ENCODE data around the gene OSER1.

Gene OSER1

DNA sequence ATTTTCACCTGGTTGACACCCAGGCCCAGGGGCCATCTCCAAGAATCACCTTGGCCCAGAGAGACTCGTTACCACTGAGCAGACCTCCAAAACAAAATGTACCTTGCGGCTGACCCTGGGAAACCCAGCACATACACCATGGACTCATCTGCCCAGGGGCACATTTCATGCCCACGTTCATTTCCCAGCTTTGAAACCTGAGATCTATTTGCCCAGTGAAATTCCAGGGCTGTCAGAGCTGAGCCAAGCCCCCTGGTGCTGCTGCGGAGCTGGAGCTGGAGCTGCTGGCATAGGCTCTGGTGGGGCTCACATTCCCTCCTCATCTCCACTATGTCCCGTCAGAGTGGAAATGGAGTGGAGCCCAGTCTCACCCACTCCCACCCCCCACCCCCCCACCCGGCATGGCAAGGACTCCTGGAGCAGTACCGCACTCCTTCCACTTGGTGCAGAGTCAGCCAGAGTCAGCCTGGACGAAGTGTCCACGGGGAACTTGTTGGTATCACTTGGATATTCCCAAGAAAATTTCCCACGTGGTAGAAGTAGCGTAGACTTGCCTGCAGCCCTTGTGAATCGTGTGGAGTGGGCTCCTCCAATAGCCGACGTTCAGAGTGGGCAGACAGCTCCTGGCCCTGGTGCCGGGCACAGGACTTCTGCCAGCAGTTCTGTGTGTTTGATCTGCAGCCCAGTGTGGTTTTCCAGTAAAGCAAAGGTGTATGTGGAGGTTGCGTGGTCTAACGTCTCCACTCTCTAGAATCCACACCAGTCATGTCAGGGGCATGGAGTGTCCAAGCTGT lies 18.1 kb upstream of the OSER1 start:
- no peak overlapping the region for H3K4me3 ChIP-seq (ENCODE audit: low read depth, low read length)

DNA sequence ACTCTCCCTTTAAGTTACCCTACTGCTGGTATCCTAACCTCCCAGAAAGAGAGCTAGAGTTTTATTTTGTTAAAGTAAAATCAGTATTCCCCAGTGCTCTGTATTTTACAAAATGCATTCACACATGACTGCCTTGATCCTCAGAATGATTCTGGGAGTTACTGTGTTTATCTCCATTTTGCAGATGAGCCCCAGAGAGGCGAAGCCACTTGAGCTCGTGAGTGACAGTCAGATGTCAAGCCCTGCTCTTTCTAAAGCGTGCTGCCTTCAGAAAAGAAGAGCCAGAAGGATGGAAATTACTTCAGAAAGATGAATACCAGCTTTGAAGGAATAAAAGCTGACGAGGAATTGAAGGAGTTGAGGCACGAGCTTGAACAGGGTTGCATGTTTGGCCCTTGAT lies 14.1 kb upstream of the OSER1 start:
- no peak overlapping the region for H3K4me3 ChIP-seq (ENCODE audit: low read depth, low read length)

DNA sequence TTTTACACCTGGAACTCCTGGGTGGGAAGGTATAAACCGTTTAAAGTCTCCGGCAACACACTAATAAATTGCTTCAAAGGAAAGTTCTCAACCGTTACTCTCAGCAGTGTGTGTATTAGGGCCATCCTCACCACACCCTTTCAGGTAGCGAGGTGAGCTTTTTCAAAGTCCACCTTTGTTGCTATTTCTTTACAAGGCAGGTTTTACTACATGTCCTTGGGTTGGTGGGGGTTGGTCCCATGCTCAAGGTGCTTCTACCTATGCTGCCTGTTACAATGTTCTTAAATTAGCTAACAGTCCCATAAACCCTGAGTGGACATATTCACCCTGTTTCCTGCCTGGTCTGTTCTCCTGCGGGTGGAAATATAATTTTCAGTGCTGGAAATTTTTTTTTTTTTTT lies 13.2 kb upstream of the OSER1 start:
- no peak overlapping the region for H3K4me3 ChIP-seq (ENCODE audit: low read depth, low read length)

GRCh38 chr20:44222633-44223368 lies 12.2 kb upstream of the OSER1 start:
- no peak overlapping the region for H3K4me3 ChIP-seq (ENCODE audit: low read depth, low read length)

- H3K4me3 ChIP-seq (ENCODE audit: low read depth, low read length), result no peak overlapping the region
These were observed 11.5 kb upstream of the OSER1 start for GRCh38 chr20:44222027-44222426.

DNA sequence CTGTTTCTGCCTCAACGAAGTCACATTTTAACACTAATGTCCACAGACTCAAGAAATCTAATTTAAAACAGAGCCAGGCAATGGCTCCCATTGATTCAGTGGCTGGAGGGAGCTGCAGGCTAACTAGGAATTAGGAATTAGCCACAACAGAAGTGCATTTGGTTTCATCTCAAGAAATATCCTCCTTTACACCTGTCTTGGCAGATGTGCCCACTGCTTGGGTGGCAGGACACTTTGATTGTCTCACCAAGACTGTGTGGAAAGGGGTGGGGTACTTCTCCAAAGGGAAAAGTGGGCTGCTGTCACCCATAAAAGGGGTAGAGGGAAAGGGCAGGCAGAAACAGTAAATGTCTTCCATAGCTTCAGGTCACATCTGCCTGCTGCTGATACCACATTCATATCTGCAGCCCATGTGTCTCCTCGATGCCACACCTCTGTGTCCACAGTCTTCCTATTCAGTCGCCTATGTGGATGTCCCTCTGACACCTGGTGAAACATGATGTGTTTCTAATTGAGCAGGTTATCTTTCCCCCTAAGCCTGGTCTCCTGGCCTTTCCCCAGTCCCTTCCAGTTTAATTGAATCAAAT lies 10.9 kb upstream of the OSER1 start:
- no peak overlapping the region for H3K4me3 ChIP-seq (ENCODE audit: low read depth, low read length)

GRCh38 chr20:44219791-44220190 lies 9.2 kb upstream of the OSER1 start:
- no peak overlapping the region for H3K4me3 ChIP-seq (ENCODE audit: low read depth, low read length)

- H3K4me3 ChIP-seq (ENCODE audit: low read depth, low read length), result no peak overlapping the region
These were observed 8.7 kb upstream of the OSER1 start for GRCh38 chr20:44219170-44219730.

GRCh38 chr20:44218446-44218845 lies 7.9 kb upstream of the OSER1 start:
- H3K4me3 ChIP-seq (ENCODE audit: low read depth, low read length), result no peak overlapping the region

- no peak overlapping the region for H3K4me3 ChIP-seq (ENCODE audit: low read depth, low read length)
These were observed 6.9 kb upstream of the OSER1 start for GRCh38 chr20:44217342-44218092.

GRCh38 chr20:44215125-44215524 lies 4.6 kb upstream of the OSER1 start:
- H3K4me3 ChIP-seq (ENCODE audit: low read depth, low read length), result no peak overlapping the region

GRCh38 chr20:44212792-44213191 lies 2.2 kb upstream of the OSER1 start:
- H3K4me3 ChIP-seq (ENCODE audit: low read depth, low read length), result no peak overlapping the region

DNA sequence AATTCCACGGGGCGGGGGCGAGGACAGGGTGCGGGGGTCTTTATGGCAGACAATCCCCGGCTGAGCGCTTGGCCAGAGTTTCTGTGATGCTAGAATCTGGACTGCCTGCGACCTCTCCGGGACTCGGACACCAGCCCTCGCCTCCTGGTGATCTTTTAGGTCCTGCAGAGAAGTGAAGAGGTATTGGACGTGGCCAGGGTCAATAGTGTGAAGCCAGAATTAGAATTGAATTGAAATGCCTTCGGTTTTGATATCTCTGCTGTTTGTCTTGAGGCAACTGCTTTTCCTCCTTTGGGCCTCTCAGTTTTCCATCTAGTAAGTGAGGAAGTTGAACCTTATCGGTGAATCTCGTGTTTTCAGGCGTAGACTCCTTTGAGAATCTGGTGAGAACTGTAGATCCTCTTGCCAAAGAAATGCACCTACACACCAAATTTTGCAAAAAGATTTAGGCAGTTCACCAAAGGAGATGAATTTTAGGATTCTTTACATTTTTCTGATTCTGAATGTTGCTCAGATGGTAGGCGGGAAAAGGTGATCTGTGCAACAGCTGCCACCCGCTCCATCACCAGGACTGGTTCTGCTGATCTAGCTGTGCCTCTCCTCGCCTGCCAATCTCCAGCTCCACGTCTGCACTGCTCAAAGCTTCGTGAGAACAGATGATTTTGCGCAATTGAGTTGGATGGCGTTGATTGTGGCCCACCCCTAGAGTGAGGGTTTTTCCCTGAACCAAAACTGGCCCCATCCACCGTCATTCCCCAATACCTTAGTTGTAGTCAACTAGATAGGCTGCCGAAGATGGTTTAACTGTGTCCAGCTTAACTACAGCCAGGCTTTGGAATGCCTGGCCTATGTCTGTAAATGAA lies 837 bp upstream of the OSER1 start:
- H3K4me3 ChIP-seq (ENCODE audit: low read depth, low read length), result peak overlapping the region; percentile 84

DNA sequence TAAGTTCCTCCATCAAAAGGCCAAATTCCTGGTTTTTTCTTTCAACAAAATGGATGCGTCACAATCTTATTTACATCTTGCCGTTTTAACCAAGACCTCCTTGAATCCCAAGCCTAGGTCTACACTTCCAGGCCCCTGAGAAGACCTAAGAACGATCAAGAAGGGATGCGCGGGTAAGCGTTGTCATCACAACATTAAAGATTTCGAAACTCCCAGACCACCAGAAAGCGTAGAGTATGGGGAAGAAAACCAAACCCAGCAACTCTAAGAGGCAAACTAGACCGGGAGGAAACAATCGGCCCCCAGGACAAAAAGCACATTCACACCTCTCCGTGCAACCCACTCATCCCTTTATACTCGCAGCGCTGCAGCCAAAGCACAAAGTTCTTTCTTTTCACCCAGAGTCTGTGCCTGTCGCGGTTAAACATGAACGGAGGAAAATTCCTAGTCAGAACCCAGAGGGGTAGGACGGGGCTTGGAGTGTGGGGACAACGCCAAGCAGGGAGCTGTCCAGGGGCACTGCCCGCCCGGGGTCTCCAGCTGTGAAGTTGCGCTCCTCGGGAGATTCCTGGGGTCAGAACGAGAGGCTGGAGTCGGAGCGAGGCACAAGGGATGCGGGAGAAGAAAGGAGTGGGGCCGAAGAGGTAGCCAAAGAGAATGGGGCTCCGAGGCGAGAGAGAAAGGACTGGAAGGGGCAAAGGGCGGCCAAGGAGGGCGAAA lies 725 bp downstream of the OSER1 start:
- peak overlapping the region; percentile 94 for H3K4me3 ChIP-seq (ENCODE audit: low read depth, low read length)

- H3K4me3 ChIP-seq (ENCODE audit: low read depth, low read length), result peak overlapping the region; percentile 94
These were observed 1.8 kb downstream of the OSER1 start for GRCh38 chr20:44208770-44209169.

DNA sequence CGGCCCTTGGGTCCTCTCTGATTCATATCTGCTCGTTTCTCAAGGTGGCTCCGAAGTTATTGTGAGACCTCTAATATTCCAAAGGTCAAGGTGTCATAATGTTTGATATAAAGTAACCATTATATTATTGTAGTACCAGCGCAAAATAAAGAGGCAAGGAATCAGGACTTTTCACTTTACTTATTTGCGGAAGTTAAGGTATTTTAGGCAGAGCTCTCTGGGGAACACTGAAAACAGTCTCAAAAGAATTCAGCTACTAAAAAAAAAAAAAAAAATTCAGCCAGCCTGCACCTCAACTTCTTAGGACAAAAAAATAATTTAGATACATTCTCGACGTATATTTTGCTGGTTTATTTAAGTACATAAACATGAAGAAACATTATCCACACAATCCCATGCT lies 2.4 kb downstream of the OSER1 start:
- no peak overlapping the region for H3K4me3 ChIP-seq (ENCODE audit: low read depth, low read length)

DNA sequence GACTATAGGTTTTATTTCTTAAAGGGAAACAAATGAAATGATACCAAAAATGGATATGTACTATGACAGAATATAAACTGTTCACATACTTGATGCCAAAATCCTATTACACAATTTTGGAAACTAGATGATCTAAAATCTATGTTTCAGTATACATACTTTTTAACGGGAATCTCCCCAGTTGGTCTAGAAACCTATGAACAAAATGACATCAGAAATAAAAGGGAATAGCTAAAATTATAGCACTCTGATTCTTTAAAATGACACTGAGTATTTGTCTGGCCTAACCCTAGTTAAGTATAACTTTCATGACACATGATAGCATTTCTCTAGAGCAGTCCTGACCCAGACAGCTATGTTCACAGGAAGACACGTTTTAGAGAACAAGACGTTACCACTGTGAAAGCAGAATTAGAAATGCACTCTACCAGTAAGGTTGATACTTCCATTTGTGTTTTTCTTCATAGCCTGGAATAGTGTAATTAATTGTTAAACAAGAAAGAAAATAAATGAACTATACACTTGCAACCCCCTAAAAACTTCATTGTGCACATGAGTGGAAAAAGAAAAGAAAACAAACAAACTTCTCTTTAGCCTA lies 3.3 kb downstream of the OSER1 start:
- H3K4me3 ChIP-seq (ENCODE audit: low read depth, low read length), result no peak overlapping the region

DNA sequence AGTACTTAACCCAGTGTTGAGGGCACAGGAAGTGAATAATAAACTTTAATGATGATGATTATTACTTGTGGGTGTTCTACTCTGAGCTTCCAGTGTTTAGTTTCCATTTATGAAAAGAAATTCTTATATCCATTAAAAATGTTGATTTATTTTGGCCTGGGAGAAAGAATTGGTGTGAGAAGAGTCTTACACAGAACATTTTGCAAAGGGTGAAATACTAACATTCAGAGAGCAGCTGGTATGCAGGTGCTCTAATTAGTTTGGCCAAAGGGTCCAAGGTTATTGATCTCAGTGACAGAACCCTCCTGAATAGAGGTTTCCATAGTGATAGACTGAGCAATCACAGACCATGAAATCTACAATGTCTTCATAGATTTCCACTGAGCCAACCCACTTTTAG lies 4.4 kb downstream of the OSER1 start:
- H3K4me3 ChIP-seq (ENCODE audit: low read depth, low read length), result no peak overlapping the region

- H3K4me3 ChIP-seq (ENCODE audit: low read depth, low read length), result no peak overlapping the region
These were observed 5.7 kb downstream of the OSER1 start for GRCh38 chr20:44204832-44205215.
